ENCODE results near the gene C17orf58.

DNA sequence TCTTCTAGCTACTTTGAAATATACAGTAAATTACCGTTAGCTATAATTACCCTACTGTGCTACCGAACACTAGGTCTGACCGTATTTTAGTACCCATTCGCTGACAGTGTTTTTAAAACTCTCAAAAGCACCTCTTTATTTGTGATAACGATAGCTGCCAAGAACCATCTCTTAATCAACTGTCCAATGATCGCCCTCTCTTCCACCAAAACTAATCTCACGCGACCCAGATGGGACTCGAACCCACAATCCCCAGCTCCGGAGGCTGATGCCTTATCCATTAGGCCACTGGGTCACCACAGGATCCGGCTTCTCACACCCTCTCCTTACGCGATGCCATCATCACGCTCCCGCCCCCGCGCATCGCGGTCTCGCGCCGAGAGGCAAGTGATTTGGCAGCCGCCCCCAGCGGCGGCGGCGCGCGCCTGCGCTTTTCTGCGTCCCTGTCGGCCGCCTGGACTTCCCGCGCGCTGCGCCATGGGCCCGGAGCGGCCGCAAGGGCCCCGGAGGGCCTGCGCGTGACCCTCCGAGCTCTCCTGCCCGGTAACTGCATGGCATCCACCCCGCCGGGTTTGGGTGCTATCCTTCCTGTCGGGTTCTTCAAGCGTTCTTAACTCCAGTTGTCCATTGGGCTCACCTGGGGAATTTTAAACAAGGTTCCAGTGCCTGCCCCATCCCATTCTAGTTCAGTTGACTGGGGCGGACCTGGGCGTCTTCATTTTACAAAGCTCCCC, 23.6 kb upstream of the C17orf58 start:
- TF ChIP-seq, protein P1, sequence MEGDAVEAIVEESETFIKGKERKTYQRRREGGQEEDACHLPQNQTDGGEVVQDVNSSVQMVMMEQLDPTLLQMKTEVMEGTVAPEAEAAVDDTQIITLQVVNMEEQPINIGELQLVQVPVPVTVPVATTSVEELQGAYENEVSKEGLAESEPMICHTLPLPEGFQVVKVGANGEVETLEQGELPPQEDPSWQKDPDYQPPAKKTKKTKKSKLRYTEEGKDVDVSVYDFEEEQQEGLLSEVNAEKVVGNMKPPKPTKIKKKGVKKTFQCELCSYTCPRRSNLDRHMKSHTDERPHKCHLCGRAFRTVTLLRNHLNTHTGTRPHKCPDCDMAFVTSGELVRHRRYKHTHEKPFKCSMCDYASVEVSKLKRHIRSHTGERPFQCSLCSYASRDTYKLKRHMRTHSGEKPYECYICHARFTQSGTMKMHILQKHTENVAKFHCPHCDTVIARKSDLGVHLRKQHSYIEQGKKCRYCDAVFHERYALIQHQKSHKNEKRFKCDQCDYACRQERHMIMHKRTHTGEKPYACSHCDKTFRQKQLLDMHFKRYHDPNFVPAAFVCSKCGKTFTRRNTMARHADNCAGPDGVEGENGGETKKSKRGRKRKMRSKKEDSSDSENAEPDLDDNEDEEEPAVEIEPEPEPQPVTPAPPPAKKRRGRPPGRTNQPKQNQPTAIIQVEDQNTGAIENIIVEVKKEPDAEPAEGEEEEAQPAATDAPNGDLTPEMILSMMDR (IDR thresholded peaks at IDR 0.05) = peak; percentile 46 to 90 (median 62)
- TF ChIP-seq EP300 (IDR thresholded peaks at IDR 0.05; ENCODE audit: low read depth) = no peak
